ENCODE data around the gene PIK3CA.

PIK3CA gene

GRCh38 chr3:179158336-179159039 is 10.3 kb downstream of the PIK3CA start:
- H3K4me3 Mint-ChIP-seq = no peak overlapping the region
- TF ChIP-seq CTCF (IDR thresholded peaks at IDR 0.05; ENCODE audit: unreplicated experiment in 3 of 3) = no peak
- H3K27ac Mint-ChIP-seq = peak overlapping the region; percentile 12 to 53 (median 21)
- H3K27me3 Mint-ChIP-seq (ENCODE audit: low read depth) = no peaks in the 10 kb centered on the region
- H3K4me1 Mint-ChIP-seq = peaks cover 26% of the 10 kb centered on the region
- no peaks in the 10 kb centered on the region for H3K9me3 Mint-ChIP-seq
- H3K36me3 Mint-ChIP-seq (ENCODE audit: low read depth) = no peaks in the 10 kb centered on the region

- H3K4me1 Mint-ChIP-seq = peaks cover 7% of the 10 kb centered on the region
- no peak overlapping the region for H3K27ac Mint-ChIP-seq
- no peaks in the 10 kb centered on the region for H3K27me3 Mint-ChIP-seq (ENCODE audit: low read depth)
- H3K4me3 Mint-ChIP-seq = no peak overlapping the region
- no peak for TF ChIP-seq CTCF (IDR thresholded peaks at IDR 0.05; ENCODE audit: unreplicated experiment in 3 of 3)
- peaks cover 5% of the 10 kb centered on the region for H3K36me3 Mint-ChIP-seq (ENCODE audit: low read depth)
- H3K9me3 Mint-ChIP-seq = peaks cover 2% of the 10 kb centered on the region
These were observed 15.3 kb downstream of the PIK3CA start for GRCh38 chr3:179163503-179163902.

GRCh38 chr3:179164857-179165256 is 16.7 kb downstream of the PIK3CA start:
- Mint-ChIP-seq H3K4me1 (peaks cover 12% of the 10 kb centered on the region), H3K27ac (no peak overlapping the region), H3K4me3 (no peak overlapping the region), H3K27me3 (ENCODE audit: low read depth) (no peaks in the 10 kb centered on the region), H3K36me3 (ENCODE audit: low read depth) (peaks cover 19% of the 10 kb centered on the region), H3K9me3 (peaks cover 4% of the 10 kb centered on the region)
- TF ChIP-seq CTCF (IDR thresholded peaks at IDR 0.05; ENCODE audit: unreplicated experiment in 3 of 3) = no peak

GRCh38 chr3:179166561-179167201 is 18.5 kb downstream of the PIK3CA start:
- Mint-ChIP-seq H3K9me3 (peaks cover 17% of the 10 kb centered on the region), H3K27ac (no peak overlapping the region), H3K4me3 (no peak overlapping the region), H3K36me3 (ENCODE audit: low read depth) (peaks cover 33% of the 10 kb centered on the region), H3K27me3 (ENCODE audit: low read depth) (no peaks in the 10 kb centered on the region), H3K4me1 (peaks cover 12% of the 10 kb centered on the region)
- TF ChIP-seq CTCF (IDR thresholded peaks at IDR 0.05; ENCODE audit: unreplicated experiment in 3 of 3) = no peak

GRCh38 chr3:179168918-179169317 is 20.8 kb downstream of the PIK3CA start:
- no peak for TF ChIP-seq CTCF (IDR thresholded peaks at IDR 0.05; ENCODE audit: unreplicated experiment in 3 of 3)
- no peak overlapping the region for H3K4me3 Mint-ChIP-seq
- H3K9me3 Mint-ChIP-seq = peaks cover 22% of the 10 kb centered on the region
- H3K4me1 Mint-ChIP-seq = peaks cover 12% of the 10 kb centered on the region
- peaks cover 41% of the 10 kb centered on the region for H3K36me3 Mint-ChIP-seq (ENCODE audit: low read depth)
- H3K27ac Mint-ChIP-seq = no peak overlapping the region
- H3K27me3 Mint-ChIP-seq (ENCODE audit: low read depth) = no peaks in the 10 kb centered on the region

GRCh38 chr3:179172546-179172945 is 24.4 kb downstream of the PIK3CA start:
- Mint-ChIP-seq H3K27ac (no peak overlapping the region), H3K27me3 (ENCODE audit: low read depth) (no peaks in the 10 kb centered on the region), H3K36me3 (ENCODE audit: low read depth) (peaks cover 47% of the 10 kb centered on the region), H3K4me3 (no peak overlapping the region), H3K9me3 (peaks cover 26% of the 10 kb centered on the region), H3K4me1 (peaks cover 13% of the 10 kb centered on the region)
- no peak for TF ChIP-seq CTCF (IDR thresholded peaks at IDR 0.05; ENCODE audit: unreplicated experiment in 3 of 3)
